Caki2 (cell line): Measurements from ENCODE around the gene TUBB6. TPM values are rescaled to one million over a fixed set of nuclear protein-coding genes. Genes with fewer than 3 reads are reported as not detected.

Experiments
- DNase-seq: peaks from one replicate; pipeline ENCODE4 v3.0.0-alpha.2; 2015; ENCODE audit warnings: low read depth
- in situ Hi-C: cut with HindIII; loops from 2 replicates; pipeline ENCODE4 v1.10.0; 2016; ENCODE audit warnings: low sequenced_read_pairs, low pct_unique_long_range_greater_than_20kb, mixed read lengths
- total RNA-seq: library from RNA; depleted of rRNA; stranded (reverse); fragments of >200 nt; shearing (Covaris generic); gene quantifications from 2 replicates; pipeline ENCODE4 v1.2.3, GENCODE V29; 2014; ENCODE audit warnings: low replicate concordance; rRNA removed

TUBB6 gene
- 373 and 421 TPM in 2 replicates for total RNA-seq

DNA sequence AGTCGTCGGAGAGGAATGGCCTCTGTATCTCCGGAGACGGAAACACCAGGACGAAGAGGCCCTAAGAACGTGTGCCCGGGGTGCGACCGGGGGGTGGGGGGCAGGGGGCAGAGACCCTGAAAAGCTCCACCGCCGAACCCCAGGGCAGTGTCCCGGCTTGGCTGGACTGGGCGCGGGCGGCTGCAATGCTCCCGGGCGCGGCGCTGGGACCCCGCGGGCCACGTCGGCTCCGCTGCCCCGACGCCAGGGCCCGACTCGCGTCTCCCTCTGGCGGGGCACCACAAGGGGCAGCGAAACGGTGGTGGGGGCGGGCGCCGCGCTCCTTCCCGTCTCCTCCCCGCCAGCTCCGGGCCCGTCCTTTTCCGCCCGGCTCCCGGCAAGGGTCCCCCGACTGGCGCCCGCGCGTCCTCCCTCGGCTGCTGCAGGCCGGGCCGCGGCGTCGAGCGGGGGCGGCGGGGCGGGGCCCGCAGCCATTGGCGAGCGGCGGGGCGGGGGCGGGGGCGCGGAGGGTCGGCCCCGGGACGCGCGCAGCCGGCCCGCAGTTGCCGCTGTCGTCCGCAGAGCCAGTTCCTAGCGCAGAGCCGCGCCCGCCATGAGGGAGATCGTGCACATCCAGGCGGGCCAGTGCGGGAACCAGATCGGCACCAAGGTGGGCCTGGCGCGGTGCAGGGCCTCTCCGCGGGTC is at the start of gene TUBB6:
TSS of gene TUBB6 (plus strand) at position 541 of the 685 bp plus-strand sequence. CDS start at position 593, 52 bp downstream.
- in situ Hi-C loops, result no loop called here
- no peak for DNase-seq

DNA sequence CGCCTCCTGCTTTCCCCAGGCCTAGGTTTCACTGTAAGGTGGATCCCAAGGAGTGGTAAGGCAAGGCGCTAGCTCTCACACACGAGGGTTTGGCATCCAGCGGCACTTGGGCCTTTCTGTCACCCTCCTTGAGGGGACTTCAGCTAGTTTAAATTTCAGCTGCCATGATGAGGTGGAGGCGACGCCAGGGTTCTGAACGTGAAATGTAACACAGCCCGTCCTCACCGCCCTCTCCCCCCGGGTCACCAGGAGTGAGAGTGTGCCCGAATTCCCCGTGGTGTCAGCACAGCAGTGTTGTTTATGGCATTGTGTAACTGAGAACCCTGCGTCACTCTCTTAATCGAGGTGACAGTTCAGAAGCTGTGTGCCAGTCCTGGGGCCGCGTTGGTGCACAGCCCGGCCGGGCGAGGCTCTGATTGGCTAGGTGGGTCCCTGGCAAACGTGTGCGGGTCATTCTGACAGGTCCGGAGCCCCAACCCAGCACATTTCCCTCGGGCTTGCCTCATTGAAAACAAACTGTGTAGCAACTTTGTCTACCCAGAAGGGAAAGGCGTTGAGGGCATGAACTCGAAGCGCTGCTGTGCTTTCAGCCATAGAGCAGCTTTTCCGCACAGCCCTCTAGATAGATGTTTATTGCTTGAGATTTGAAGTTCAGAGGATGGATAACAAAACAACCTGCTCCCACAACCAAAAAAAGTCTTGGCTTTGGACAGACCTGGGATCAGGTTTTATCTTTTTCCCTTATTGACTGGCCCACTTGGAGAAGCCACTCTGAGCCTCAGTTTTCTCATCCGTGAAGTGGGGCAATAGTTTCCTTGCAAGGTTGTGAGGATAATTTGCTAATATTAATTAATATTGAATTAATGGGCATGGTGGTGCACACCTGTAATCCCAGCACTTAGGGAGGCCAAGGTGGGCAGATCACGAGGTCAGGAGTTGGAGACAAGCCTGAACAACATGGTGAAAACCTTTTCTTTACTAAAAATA is 49.0 kb upstream of the TUBB6 start:
- DNase-seq, result no peak
- in situ Hi-C loops, result no loop called here

DNA sequence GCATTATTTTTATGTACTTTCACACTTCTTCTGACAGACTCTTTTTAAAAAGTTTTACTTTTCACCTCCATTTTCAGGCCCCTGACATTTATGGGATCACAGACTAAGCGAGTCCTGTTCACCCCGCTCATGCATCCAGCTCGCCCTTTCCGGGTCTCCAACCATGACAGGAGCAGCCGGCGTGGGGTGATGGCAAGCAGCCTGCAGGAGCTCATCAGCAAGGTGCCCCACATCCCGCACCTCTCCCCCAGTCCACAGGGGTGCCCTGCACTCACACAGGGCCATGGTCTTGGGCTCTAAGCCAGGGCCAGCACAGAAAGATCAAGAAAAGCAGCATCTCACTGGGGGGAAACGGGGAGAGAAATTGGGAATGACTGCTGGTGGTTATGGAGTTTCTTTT is 45.3 kb upstream of the TUBB6 start:
- DNase-seq, result no peak
- in situ Hi-C loops, result no loop called here

DNA sequence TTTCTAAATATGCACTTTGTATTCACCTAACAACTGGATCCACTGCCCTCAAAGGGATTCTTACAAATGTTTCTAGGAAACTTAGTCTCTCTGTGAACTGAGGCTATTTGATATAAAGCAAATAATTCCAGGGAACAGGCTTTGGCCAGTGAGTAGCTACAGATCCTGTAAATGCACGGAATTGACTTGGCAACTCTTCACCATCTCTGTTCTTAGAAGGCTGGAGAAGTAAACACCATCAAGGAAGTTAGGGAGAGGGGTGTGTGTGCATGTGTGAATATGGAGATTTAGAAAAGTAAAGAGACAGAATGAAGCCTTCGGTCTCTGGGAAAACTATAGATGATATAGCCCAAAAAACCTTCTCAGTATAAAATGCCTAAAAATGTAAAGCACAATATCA is 43.2 kb upstream of the TUBB6 start:
- DNase-seq, result no peak
- in situ Hi-C loops, result no loop called here

DNA sequence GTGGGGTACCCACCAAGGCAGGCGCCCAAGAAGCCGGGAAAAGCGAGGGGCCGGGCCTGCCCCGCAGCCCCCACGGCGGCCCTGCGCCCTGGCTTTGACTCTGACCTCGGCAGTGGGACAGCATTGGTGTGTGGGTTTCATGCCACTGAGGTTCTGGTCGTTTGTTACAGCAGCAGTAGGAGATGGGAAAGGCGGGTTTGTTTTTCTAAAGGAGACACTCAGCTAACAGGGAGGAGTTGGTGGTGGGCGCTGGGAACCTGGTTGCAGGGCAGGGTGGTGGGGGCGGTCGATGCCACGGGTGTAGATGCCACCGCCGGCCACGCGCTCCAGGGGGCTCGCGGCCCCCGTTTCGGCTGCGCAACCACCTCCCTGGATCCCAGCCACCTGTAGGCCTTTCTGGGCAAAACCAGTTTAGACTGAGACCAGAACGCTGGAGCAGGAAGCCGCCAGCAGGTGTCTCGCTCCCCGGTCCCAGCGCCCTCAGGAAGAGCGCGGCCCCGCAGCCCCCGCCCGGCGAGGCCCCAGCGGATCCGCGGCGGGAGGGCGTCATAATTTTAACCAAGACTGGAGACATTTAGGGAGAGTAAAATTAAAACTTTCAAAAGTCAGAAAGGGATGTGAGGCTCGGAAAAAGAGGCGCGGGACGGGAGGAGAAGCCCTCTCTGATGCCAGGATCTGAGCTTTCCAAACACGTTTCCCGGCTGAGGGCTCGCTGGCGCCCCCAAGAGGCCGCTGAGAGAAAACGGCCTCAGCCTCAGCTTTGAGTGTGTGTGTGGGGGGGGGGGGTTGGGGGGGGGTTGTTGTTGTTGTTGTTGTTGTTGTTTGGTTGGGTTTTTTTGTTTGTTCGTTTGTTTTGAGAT is 36.4 kb upstream of the TUBB6 start:
- in situ Hi-C loops, result no loop called here

DNA sequence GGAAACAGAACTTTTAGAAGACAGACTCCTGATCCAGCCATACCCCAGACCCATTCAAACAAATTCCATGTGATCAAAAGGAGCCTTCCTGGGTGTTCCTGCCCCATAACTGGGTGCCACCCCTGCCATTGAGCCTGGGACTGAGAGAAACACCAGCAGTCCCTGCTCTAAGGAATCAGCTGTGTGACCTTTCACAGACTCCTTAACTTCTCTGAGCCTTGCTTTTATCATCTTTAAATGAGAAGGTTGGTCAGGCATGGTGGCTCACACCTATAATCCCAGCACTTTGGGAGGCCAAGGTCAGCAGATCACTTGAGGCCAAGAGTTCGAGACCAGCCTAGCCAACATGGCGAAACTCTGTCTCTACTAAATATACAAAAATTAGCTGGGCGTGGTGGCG is 33.2 kb upstream of the TUBB6 start:
- no peak for DNase-seq
- in situ Hi-C loops, result no loop called here

More for the DNA sequence above, 36.4 kb upstream of the TUBB6 start:
- DNase-seq, result peak; percentile 66

DNA sequence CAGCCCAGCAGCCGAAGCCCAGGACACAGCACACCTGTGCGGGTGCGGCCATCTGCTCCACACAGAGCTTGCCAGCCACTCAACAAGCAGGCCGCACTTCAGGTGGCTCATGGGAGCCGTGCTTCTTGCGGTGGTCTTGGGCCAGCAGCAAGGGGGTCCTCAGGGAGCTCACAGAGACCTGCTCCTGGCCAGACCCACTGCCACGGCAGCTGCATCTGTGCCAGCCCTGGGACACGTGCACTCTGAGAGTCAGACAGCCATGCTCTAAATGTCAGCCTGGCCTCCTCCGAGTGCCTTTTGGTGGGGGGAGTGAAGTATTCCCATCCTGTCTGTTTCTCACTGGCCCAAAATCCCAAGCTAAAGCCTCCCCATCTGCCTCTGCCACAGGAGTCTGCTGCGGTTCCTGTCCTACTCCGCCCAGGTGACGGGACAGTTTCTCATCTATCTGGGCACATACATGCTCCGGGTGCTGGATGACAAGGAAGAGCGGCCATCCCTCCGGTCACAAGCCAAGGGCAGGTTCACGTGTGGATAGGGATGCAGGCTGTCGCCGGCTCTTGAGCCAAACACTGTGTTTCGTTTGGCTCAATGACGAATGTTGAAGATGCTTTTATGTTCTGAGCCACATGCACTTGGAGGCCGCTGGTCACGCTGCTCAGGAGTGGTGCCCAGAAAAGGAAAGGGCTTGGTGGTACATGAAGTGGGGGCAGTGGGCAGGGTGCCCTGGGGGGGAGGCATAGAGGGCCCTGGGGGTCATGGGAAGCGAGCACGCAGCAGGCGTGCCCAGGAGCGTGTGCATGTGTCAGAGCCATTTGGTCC is 31.1 kb upstream of the TUBB6 start:
- DNase-seq, result no peak
- in situ Hi-C loops, result no loop called here

DNA sequence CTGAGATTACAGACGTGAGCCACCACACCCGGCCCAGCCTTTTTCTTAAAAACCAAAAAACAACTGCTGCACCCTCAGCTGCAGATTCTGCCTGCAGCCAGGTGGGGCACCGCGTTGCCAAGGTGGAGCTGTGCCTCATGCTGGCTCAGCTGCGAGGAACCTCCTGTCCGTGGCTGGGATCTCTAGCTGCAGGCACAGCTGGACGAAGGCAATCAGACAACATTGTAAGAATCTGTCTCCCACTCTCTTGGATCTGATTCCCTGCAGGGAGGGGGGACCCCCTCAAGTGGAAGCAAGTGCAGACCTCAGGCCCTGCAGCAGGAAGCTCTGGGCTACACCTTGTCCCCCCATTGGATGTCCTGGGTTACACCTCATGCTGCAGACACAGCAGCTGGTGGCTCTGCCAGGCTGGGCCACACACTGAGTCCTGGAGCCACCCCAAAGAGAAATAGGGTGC is 29.8 kb upstream of the TUBB6 start:
- DNase-seq, result no peak
- in situ Hi-C loops, result no loop called here

DNA sequence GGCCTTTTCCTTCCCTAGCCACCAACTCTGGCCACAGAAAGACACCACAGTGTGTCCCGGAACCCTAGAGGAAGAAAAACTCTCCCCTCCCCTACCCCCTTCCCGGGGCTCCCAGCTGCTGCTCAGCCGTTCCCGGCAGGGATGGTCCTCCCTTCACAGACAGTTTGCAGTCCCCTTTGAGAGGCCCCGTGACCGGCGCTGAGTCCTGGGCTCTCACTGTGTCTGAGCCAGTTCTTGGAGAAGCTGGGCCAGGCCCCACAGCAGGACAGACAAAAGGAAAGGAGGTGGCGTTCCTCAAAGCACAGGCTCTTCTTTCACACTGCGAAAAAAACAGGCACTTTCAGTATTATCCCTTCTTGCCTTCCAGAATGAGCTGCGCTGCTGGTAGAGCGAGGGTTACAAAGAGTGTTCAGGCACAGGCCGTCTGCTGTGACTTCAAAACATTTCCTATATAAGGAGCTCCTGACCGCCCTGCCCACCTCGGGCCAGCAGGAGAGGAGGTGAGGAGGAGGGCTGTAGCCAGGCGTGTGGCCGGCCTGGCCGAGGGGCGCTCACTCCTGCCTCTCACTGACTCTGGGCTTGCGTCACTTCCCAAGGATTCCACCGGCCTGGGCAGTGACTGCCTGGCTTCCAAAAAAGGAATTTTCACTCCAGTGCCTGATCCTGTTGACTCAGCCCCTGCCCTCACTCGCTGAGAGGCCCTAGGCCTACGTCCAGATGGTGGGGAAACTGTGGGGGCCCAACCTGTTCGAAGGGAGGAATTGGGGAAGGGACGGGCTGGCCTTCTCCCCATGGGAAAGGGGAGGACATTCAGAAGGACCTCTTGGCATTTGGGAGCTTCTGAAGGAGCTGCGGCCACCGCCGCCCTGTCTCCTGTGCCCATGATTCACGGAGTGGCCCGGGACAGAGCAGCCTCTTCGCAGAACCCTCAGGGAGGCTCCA is 29.0 kb upstream of the TUBB6 start:
- in situ Hi-C loops, result no loop called here
- no peak for DNase-seq

DNA sequence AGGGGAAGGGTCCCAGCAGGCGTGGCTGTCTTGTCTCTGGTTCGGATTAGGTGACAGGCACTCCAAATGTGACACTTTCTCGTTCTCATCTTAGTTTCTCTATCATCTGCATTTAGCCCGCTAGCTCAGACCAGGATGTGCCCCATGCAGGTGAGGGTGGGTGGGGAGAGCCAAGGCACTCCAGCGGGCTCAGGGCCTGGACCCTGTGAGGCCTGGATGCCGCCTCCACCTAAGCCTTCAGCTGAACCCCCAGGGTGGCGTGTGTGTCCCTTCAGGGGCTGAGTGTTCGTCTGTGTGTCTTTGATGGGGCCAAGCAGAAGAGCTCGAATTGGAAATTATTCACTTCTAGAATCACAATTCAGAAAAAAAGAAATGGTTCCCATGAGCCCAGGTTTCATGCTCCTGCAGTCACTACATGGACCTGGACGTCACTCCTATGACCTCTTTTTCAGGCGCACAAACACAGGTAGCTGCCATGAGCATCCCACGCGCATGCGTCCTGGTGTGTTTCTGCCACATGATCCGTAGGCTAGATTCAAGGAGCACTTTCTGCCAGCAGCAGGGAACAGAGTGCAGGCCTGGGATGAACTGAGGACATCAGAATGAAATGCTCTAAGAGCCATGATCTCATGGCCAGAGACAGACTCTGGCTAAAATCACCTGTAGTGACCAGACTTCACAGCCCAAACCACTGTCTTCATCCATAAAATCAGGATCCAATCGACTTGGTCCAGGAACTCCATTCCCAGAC is 28.1 kb upstream of the TUBB6 start:
- in situ Hi-C loops, result no loop called here
- DNase-seq, result no peak

DNA sequence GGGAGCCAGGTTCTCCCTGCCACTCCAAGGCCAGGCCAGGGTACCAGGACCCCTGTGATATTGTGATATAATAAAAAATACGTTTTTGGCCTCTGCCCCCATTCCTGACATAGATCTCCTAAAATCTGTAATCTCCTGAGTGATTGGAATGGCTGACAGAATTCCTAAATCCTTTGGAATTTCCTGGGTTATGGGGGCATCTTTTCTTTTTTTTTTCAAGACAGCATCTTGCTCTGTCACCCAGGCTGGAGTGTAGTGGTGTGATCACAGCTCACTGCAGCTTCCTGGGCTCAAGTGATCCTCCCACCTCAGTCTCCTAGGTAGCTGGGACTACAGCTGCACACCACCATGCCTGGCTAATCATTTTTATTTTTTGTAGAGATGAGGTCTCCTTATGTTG is 26.2 kb upstream of the TUBB6 start:
- no peak for DNase-seq
- in situ Hi-C loops, result no loop called here

DNA sequence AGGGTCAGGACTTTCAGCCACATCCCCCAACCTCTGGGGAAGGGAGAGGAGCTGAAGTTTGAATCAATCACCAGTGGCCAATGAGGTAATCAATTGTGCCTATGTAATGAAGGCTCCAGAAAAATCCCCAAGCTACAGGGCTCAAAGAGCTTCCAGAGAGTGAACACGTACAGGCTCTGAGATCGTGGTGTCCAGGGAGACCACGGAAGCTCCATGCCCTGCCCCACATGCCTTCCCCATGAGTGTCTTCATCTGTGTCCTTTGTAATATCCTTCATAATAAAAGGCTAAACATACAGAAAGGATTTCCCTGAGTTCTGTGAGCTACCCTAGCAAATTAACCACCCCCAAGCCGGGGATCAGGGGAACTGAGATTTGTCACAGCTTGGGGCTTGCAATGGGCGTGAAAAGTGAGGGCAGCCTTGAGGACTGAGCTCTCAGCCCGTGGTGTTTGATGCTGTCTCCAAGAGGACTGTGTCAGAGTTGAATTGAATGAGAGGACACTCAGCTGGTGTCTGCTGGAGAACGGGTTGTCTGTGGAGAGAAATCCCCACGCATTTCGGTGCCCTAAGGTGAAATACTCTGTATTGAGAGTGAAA is 25.5 kb upstream of the TUBB6 start:
- in situ Hi-C loops, result no loop called here

DNA sequence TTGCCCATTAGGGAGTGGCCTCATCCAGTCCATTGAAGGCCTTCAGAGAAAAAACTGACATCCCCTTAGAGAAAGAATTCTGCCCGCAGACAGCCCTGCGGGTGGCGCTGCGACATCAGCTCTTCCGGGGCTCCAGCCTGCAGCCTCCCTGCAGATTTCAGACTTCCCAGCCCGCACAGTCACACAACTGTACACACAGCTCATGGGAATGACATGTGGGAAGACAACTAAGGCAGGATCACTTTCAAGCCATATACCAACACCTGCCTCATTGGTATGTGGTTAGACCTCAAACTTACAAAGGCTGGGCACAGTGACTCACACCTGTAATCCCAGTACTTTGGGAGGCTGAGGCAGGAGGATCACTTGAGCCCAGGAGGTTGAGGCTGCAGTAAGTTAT is 24.8 kb upstream of the TUBB6 start:
- in situ Hi-C loops, result no loop called here
- DNase-seq, result no peak

More for the DNA sequence above, 25.5 kb upstream of the TUBB6 start:
- DNase-seq, result no peak

DNA sequence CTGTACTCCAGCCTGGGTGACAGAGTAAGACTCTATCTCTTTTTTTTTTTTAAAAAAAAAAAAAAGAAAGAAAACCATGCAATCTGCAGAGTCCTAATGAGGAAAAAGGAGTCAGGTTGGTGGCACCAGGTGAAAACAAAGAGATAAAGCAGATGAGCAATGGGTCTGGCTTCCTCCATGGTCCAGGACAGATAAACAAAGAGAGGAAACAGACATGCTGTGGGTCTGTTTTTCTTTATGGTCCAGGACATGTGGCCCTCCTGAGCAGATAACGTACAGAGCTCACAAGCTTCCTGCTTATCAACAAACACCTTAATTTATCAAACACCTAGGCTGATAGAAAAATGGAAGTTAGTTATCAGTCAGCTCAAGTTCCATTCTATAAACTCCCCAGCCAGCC is 24.4 kb upstream of the TUBB6 start:
- in situ Hi-C loops, result no loop called here
- no peak for DNase-seq

DNA sequence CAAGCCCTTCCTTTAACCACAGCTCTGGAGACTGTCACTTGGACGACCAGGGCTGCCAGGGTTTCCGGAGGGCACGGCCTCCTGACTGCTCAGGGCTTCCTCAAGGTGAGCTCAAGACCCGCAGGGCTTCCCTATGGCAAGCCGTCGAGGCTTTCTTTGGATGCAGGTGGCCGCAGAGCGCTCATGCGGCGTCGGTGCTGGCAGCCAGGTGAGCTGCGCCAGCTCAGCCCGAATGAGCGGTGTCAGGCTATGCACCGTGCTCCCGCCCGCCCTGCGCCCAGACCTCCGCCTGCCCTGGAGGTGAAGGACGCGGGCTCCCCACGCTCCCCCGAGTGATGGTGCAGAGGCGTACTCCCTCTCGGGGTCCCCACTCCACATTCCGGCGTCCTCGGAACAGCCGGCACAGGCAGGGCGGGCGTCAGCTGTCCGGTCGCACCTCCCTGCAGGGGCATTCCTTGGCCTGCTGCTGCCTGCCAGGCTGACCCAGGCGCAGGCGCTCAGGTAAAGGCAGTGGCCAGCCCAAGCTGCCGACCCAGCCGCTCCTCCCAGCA is 20.8 kb upstream of the TUBB6 start:
- no peak for DNase-seq
- in situ Hi-C loops, result no loop called here
